Right renal pelvis (tissue), 4 donors: ENCODE data around the gene WWC1. TPM values are rescaled to one million over a fixed set of nuclear protein-coding genes. Genes with fewer than 3 reads are reported as not detected.
"Not testable (repeated sequence)": the region's sequence is repeated elsewhere in the genome, so short reads cannot be mapped to it uniquely, and the experiment has no call there.

Experiments used
- DNase-seq, 4 donors: peaks; one replicate each; pipeline ENCODE4 v3.0.0-alpha.2; 2013; ENCODE audit warnings: low read depth in 4 of 4, low spot score in 3 of 4, missing footprints in 1 of 4
- polyA plus RNA-seq, 4 donors: library from polyadenylated mRNA; unstranded; fragments of 120-200 nt; gene quantifications; one replicate each; pipeline ENCODE4 v1.2.1, GENCODE V29; 2013; ENCODE audit not compliant: insufficient read length in 4 of 4

Gene WWC1
- polyA plus RNA-seq, 4 donors: 78.3 to 93.0 (median 82.7) TPM

DNA sequence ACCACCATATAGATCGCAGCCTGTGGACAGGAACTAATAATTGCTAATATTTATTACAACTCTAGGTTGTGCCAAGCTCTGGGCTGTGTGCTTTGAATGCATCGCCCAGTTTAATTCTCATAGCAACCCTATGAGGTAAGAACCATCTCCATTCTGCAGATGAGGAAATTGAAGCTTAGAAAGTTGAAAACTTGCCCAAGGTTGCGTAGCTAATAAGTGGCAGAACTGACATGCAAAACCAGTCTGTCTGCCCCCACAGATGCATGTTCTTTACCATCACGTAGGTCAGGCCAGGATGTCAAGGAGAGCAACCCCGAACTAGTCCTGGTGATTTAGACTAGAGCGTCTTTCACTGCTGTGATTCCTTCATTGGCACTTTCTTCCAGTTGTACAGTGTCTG is 15.6 kb downstream of the WWC1 start:
- DNase-seq: no peak

DNA sequence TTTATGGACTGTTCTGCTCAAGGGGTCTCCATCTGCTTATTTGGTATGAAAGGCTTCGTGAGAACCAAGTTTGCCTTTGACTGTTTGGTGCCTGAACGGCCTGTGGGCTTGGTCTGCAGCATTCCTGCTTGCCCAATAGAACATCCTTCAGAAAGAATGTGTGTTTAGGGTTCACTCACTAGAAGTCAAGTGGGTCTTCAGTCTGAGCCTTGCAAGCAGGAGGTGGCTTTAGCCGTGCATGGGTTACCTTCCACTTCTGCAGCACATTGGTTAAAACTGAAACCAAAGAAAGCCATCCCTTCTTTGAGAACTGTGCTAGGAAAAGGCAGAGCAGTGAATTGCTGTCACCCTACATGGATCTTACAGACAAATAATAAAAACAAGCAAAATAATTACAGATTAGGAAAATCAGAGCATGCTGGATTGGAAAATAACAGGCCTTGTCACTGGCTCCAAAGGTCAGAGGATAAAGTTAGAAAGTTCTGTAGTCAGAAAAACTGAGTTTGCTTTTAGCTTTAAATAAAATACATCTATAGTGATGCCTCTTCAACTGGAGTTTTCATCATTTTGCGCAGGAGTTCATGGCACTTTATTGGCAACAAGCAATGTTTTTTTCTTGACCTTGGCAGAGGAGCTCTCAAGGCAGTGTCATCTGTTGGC is 16.6 kb downstream of the WWC1 start:
- DNase-seq: no peak

GRCh38 chr5:168308976-168309598 is 17.6 kb downstream of the WWC1 start:
- DNase-seq: no peak

GRCh38 chr5:168310541-168310940 is 19.1 kb downstream of the WWC1 start:
- DNase-seq: not testable (repeated sequence)

GRCh38 chr5:168311061-168311566 is 19.7 kb downstream of the WWC1 start:
- no peak for DNase-seq

GRCh38 chr5:168312606-168313295 is 21.3 kb downstream of the WWC1 start:
- DNase-seq: no peak

DNA sequence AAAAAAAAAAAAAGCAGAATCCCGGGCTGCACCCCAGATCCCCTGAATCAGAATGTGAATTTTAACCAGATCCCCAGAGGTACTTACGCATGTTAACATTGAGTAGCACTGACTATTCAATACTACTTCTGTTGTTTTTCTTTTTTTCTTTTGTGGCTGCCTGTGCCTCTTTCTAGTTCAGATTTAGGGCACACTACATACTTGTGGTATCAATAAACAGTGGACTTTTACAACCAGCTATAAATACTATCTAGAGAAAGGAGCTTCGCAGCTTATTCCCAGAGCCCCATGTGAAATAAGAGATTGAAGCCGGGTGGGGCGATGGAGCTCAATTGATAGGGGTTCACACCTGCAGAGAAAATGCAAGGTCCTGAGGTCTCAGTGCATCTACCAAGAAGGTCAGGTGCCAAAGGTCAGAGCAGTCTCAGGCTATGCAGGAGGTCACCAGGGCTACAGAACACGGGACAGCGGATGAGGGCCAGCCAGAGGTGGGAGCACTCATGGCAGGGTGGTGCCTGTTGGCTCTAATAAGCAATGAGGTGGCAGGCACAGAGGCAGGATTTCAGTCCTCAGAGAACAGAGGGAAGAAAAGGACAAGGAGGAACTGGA is 22.3 kb downstream of the WWC1 start:
- no peak for DNase-seq

- no peak for DNase-seq
Measured at GRCh38 chr5:168314735-168315411, 23.4 kb downstream of the WWC1 start.

- no peak for DNase-seq
Measured at GRCh38 chr5:168315416-168316138, 24.1 kb downstream of the WWC1 start.

- no peak for DNase-seq
Measured at GRCh38 chr5:168316139-168316578, 24.7 kb downstream of the WWC1 start.

GRCh38 chr5:168317096-168317520 is 25.7 kb downstream of the WWC1 start:
- no peak for DNase-seq

- no peak for DNase-seq
Measured at GRCh38 chr5:168317521-168318147, 26.2 kb downstream of the WWC1 start.

GRCh38 chr5:168318240-168318639 is 26.8 kb downstream of the WWC1 start:
- DNase-seq: no peak

DNA sequence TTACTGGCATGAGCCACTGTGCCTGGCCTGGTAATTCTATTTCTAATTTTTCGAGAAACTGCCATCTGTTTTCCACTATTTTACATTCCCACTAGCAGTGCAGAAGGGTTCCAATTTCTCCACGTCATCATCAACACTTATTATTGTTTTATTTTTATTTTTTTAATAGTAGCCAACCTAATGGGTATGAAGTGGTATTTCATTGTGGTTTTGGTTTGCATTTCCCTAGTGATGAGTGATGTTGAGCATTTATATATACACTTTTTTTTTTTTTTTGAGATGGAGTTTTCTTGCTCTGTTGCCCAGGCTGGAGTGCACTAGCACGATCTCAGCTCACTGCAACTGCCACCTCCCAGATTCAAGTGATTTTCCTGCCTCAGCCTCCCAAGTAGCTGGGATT is 28.3 kb downstream of the WWC1 start:
- DNase-seq: no peak

GRCh38 chr5:168320805-168321204 is 29.4 kb downstream of the WWC1 start:
- no peak for DNase-seq

- no peak for DNase-seq
Measured at GRCh38 chr5:168324859-168325630, 33.6 kb downstream of the WWC1 start.

DNA sequence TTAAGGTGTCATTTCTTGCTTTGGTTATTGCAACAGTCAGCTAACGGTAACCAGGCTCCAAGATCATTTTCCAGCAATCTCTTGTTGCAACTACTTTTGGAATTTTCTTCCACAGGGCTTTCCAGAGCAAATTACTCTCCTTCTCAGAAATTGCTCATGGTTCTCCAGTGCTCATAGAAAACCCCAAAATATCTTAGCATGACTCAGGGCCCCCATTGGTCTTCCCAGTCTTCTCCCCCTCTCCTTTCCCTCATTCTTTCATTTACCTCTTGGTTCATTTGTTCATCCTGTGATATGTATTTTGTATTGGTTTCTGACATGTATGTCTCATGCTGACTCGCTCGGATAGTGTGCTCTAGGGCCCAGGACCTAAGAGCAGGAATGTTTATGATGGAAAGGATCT is 35.6 kb downstream of the WWC1 start:
- DNase-seq: no peak

DNA sequence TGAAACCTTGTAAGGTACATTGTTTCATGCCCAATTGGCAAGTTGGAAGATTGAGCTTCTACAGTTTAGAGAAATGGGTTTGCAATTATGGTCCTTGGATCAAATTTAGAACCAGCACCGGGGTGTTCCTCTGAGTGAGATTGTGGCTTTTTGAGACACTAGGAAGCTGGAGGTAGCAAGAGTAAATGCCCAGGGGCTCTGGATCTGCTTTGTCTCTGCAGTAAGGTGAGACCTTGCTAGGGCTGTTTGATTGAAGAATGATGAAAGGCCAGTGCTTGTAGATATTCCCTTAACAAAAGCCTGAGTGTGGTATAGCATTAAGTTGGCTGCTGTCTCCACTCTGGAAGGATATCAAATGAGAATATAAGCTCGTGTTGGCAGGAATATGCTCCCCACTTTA is 36.0 kb downstream of the WWC1 start:
- no peak for DNase-seq

DNA sequence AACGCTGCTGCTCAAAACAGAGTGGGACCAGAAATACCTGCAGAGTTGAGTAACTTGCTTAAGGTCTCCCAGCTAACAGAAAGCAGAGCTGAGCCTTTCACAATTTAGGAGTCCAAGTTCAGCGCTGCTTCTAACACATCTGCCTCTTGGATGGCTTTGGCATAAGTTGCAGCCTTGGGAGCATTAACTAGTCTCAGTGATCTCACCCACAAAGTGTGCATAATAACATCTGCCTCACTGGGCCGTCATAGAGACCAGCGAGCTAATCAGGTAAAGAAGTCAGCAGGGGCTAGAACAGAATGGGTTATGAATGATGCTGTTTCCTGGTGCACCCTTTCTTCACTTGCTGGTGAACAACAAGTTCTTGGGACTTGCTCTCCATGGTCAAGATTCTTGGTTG is 36.5 kb downstream of the WWC1 start:
- DNase-seq: no peak
